GM23338 (cell line): ENCODE data around the gene ATR. TPM values are rescaled to one million over a fixed set of nuclear protein-coding genes. Genes with fewer than 3 reads are reported as not detected.
A peak's percentile ranks its signal among the peaks of the same experiment; 100 is the strongest.

Source experiments
- ATAC-seq: fragments of 200-7000 bp; cut with Tn5 transposase; 3 replicates; pipeline ENCODE4 v1.9.1; 2020
- DNase-seq: peaks from one replicate; pipeline ENCODE4 v3.0.0-alpha.2; 2015; ENCODE audit warnings: low spot score
- H2AFZ ChIP-seq: fragments of 200-600 bp; sonication (generic); 2 replicates; pipeline ENCODE4 v1.8.0; 2016; ENCODE audit warnings: antibody characterized with exemption, mild to moderate bottlenecking, moderate library complexity
- H3F3A ChIP-seq: fragments of 200-600 bp; sonication (generic); replicated peaks from 2 replicates; pipeline ENCODE4 v1.8.0; 2017; ENCODE audit warnings: antibody characterized with exemption, mixed run types, low read depth
- H3K27ac ChIP-seq: fragments of 200-600 bp; sonication (generic); 2 replicates; pipeline ENCODE4 v1.6.1; 2016; ENCODE audit warnings: low read depth
- H3K27me3 ChIP-seq: fragments of 200-600 bp; sonication (generic); 2 replicates; pipeline ENCODE4 v1.8.0; 2016; ENCODE audit warnings: mild to moderate bottlenecking, mixed run types, moderate library complexity; ENCODE audit not compliant: insufficient read depth
- H3K36me3 ChIP-seq: fragments of 200-600 bp; sonication (generic); 2 replicates; pipeline ENCODE4 v1.8.0; 2016; ENCODE audit warnings: mild to moderate bottlenecking; ENCODE audit not compliant: insufficient read depth
- H3K4me1 ChIP-seq: fragments of 200-600 bp; sonication (generic); 2 replicates; pipeline ENCODE4 v1.8.0; 2016; ENCODE audit warnings: mild to moderate bottlenecking, moderate library complexity; ENCODE audit not compliant: insufficient read depth
- H3K4me2 ChIP-seq: fragments of 200-600 bp; sonication (generic); 2 replicates; pipeline ENCODE4 v1.7.1; 2017; ENCODE audit warnings: mixed run types
- H3K4me3 ChIP-seq: fragments of 200-600 bp; sonication (generic); 2 replicates; pipeline ENCODE4 v1.6.1; 2016; ENCODE audit warnings: mixed run types
- H3K79me2 ChIP-seq: fragments of 200-600 bp; sonication (generic); replicated peaks from 2 replicates; pipeline ENCODE4 v1.8.0; 2017; ENCODE audit warnings: mild to moderate bottlenecking; ENCODE audit not compliant: insufficient read depth
- H3K9me2 ChIP-seq: fragments of 200-600 bp; sonication (generic); 2 replicates; pipeline ENCODE4 v1.8.0; 2017; ENCODE audit not compliant: insufficient read depth
- H4K20me1 ChIP-seq: fragments of 200-600 bp; sonication (generic); replicated peaks from 2 replicates; pipeline ENCODE4 v1.8.0; 2017; ENCODE audit warnings: mild to moderate bottlenecking; ENCODE audit not compliant: insufficient read depth
- H3K27ac Mint-ChIP-seq: 2 replicates; pipeline ENCODE4 v1.8.0; 2020; ENCODE audit warnings: inconsistent platforms, mild to moderate bottlenecking, moderate library complexity, mixed read lengths
- H3K27me3 Mint-ChIP-seq: 3 replicates; pipeline ENCODE4 v1.8.0; 2022; ENCODE audit warnings: low read depth, mild to moderate bottlenecking, moderate library complexity, mixed read lengths, inconsistent platforms; ENCODE audit not compliant: insufficient read depth, poor library complexity
- H3K36me3 Mint-ChIP-seq: 3 replicates; pipeline ENCODE4 v1.8.0; 2021; ENCODE audit warnings: low read depth, mild to moderate bottlenecking, inconsistent platforms, moderate library complexity, mixed read lengths
- H3K4me1 Mint-ChIP-seq: 3 replicates; pipeline ENCODE4 v1.8.0; 2020; ENCODE audit warnings: mild to moderate bottlenecking, inconsistent platforms, mixed read lengths
- H3K4me3 Mint-ChIP-seq: 3 replicates; pipeline ENCODE4 v1.8.0; 2021; ENCODE audit warnings: moderate library complexity, mild to moderate bottlenecking, inconsistent platforms, mixed read lengths
- H3K9me3 Mint-ChIP-seq: 3 replicates; pipeline ENCODE4 v1.8.0; 2020; ENCODE audit warnings: moderate library complexity, mild to moderate bottlenecking, inconsistent platforms, mixed read lengths
- CREB1 ChIP-seq: fragments of 250-450 bp; sonication (Bioruptor Pico); IDR thresholded peaks from 2 replicates; pipeline ENCODE4 v1.5.0; 2020; ENCODE audit warnings: low read depth, mild to moderate bottlenecking, moderate library complexity
- ETS1 ChIP-seq: IDR thresholded peaks from 2 replicates; pipeline ENCODE4 v1.6.1; 2016; ENCODE audit warnings: antibody characterized with exemption
- EZH2phosphoT487 ChIP-seq: fragments of 200-600 bp; sonication (generic); IDR thresholded peaks from one replicate; pipeline ENCODE4 v1.8.1; 2018; ENCODE audit warnings: antibody characterized with exemption; ENCODE audit not compliant: unreplicated experiment
- JUNB ChIP-seq: IDR thresholded peaks from one replicate; pipeline ENCODE4 v1.6.1; 2016; ENCODE audit warnings: antibody characterized with exemption; ENCODE audit not compliant: unreplicated experiment
- NANOG ChIP-seq: IDR thresholded peaks from 2 replicates; pipeline ENCODE4 v1.6.1; 2016; ENCODE audit warnings: antibody characterized with exemption, borderline replicate concordance
- POLR2AphosphoS5 ChIP-seq: IDR thresholded peaks from 2 replicates; pipeline ENCODE4 v1.6.1; 2016; ENCODE audit warnings: antibody characterized with exemption, low read depth
- long read RNA-seq: library from polyadenylated mRNA; unstranded; transcript quantifications from one replicate; pipeline ENCODE4 v2.0.0, GENCODE V29; 2020; ENCODE audit not compliant: unreplicated experiment
- polyA plus RNA-seq: library from polyadenylated mRNA; unstranded; fragments of >200 nt; fragmentation: Nextera tagmentation; extraction: Ambion mirVana; gene quantifications from 2 replicates; pipeline ENCODE4 v1.2.1, GENCODE V29; 2016
- total RNA-seq: library from RNA; depleted of rRNA; stranded (reverse); fragments of >200 nt; shearing (Covaris generic); gene quantifications from 2 replicates; pipeline ENCODE4 v1.2.3, GENCODE V29; 2014; rRNA removed
- TF ChIP-seq, protein P1 (sequence below): IDR thresholded peaks from one replicate; pipeline ENCODE4 v1.6.1; 2018; ENCODE audit warnings: antibody characterized with exemption; ENCODE audit not compliant: unreplicated experiment
- TF ChIP-seq, protein P2 (sequence below), 2 experiments: fragments of 200-600 bp in 1 of 2; sonication (generic) in 1 of 2; conservative IDR thresholded peaks; 2 replicates each; pipeline versions ENCODE4 v1.5.1 to v1.6.1; 2016 to 2017; ENCODE audit warnings: antibody characterized with exemption in 2 of 2, low read depth in 2 of 2, mild to moderate bottlenecking in 2 of 2, moderate library complexity in 1 of 2

The ATR gene
- 32.4 and 39.1 TPM in 2 replicates for total RNA-seq
- 28.4 and 29.7 TPM in 2 replicates for polyA plus RNA-seq
- long read RNA-seq, partial matches to known transcripts: 7 of 12 reads
- long read RNA-seq, other reads (novel, unspliced or antisense): 5 of 12 reads

DNA sequence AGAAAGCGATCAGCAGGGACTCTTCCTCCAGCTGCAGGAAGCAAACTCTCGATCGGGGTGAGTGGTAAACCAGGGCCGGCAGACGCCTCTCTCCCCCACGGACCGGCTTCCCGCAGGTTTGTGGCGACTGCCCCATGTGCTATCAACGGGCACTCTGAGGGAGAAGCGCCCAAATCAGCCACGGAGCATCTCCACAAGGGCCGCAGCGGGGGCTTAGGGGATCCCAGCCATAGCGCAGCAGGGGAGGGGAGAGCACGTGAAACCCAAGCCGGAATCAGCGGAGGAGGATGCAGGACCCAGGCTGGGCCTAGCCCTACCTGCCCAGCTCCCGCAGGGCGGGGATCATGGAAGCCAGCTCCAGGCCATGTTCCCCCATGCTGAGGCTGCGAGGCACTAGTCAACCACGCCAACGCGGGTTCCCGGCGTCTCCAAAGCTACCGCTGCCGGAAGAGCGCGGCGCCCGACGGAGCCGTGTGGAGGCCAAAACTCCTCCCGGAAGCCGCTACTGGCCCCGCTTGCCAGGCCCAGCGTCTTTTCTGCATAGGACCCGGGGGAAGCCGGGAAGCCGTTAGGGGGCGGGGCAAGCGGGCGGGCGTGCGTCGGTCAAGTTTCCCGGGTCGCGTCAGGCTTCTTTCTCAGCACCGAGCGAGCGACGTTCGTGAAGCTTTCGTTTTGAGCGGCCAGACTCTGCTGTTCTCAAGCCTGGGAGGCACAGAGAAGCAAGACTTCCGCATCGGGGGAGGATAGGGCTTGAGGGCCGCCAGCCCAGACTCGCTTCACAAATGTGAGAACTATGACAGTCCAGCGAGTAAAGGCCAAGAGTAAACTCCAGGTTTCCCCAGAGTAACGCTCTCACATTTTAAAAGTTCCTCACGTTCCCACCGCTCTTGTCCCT, at the start of gene ATR:
ATR (minus strand) TSS at position 405 of the 895 bp plus-strand sequence; CDS start at position 376, 29 bp downstream.
- Mint-ChIP-seq H3K4me1 (peaks cover 36% of the 10 kb centered on the region), H3K27ac (peak within 1 kb of the TSS; percentile 98), H3K36me3 (peaks cover 5% of the 10 kb centered on the region; the same call in 2 of the 3 replicates), H3K27me3 (peaks cover 3% of the 10 kb centered on the region), H3K9me3 (no peaks in the 10 kb centered on the region), H3K4me3 (peak within 1 kb of the TSS; percentile 99)
- Histone ChIP-seq H3K79me2 (peaks cover 45% of the 10 kb centered on the region), H3K27me3 (no peaks in the 10 kb centered on the region), H3K4me2 (peak within 1 kb of the TSS; percentile 88), H3F3A (no peaks in the 10 kb centered on the region; the same call in 1 of the 2 replicates), H3K36me3 (peaks cover 3% of the 10 kb centered on the region; the same call in 1 of the 2 replicates), H3K4me1 (peaks cover 11% of the 10 kb centered on the region), H4K20me1 (no peaks in the 10 kb centered on the region), H2AFZ (peak within 1 kb of the TSS; percentile 89), H3K4me3 (peak within 1 kb of the TSS; percentile 87), H3K9me2 (no peaks in the 10 kb centered on the region), H3K27ac (peak within 1 kb of the TSS; percentile 98)
- TF ChIP-seq, protein P1, sequence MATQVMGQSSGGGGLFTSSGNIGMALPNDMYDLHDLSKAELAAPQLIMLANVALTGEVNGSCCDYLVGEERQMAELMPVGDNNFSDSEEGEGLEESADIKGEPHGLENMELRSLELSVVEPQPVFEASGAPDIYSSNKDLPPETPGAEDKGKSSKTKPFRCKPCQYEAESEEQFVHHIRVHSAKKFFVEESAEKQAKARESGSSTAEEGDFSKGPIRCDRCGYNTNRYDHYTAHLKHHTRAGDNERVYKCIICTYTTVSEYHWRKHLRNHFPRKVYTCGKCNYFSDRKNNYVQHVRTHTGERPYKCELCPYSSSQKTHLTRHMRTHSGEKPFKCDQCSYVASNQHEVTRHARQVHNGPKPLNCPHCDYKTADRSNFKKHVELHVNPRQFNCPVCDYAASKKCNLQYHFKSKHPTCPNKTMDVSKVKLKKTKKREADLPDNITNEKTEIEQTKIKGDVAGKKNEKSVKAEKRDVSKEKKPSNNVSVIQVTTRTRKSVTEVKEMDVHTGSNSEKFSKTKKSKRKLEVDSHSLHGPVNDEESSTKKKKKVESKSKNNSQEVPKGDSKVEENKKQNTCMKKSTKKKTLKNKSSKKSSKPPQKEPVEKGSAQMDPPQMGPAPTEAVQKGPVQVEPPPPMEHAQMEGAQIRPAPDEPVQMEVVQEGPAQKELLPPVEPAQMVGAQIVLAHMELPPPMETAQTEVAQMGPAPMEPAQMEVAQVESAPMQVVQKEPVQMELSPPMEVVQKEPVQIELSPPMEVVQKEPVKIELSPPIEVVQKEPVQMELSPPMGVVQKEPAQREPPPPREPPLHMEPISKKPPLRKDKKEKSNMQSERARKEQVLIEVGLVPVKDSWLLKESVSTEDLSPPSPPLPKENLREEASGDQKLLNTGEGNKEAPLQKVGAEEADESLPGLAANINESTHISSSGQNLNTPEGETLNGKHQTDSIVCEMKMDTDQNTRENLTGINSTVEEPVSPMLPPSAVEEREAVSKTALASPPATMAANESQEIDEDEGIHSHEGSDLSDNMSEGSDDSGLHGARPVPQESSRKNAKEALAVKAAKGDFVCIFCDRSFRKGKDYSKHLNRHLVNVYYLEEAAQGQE: peak; percentile 27
- TF ChIP-seq JUNB (no peak), NANOG (no peak), POLR2AphosphoS5 (peak; percentile 84), ETS1 (peak; percentile 78), EZH2phosphoT487 (no peak), CREB1 (CRISPR knock-in tag) (peak; percentile 81)
- TF ChIP-seq, protein P2, sequence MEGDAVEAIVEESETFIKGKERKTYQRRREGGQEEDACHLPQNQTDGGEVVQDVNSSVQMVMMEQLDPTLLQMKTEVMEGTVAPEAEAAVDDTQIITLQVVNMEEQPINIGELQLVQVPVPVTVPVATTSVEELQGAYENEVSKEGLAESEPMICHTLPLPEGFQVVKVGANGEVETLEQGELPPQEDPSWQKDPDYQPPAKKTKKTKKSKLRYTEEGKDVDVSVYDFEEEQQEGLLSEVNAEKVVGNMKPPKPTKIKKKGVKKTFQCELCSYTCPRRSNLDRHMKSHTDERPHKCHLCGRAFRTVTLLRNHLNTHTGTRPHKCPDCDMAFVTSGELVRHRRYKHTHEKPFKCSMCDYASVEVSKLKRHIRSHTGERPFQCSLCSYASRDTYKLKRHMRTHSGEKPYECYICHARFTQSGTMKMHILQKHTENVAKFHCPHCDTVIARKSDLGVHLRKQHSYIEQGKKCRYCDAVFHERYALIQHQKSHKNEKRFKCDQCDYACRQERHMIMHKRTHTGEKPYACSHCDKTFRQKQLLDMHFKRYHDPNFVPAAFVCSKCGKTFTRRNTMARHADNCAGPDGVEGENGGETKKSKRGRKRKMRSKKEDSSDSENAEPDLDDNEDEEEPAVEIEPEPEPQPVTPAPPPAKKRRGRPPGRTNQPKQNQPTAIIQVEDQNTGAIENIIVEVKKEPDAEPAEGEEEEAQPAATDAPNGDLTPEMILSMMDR (conservative IDR thresholded peaks at IDR 0.05; ENCODE audit: low read depth in 2 of 2): no peak
- peak; percentile 98 for DNase-seq
- peak; percentile 97 for ATAC-seq
